HG03469 (cell line): ENCODE results near the gene ISOC1.

Experiments
- ATAC-seq: cut with Tn5 transposase; IDR thresholded peaks from one replicate; pipeline ENCODE4 v1.9.1; 2021; ENCODE audit warnings: mild to moderate bottlenecking, moderate library complexity, moderate number of reproducible peaks; ENCODE audit not compliant: unreplicated experiment

Gene ISOC1

DNA sequence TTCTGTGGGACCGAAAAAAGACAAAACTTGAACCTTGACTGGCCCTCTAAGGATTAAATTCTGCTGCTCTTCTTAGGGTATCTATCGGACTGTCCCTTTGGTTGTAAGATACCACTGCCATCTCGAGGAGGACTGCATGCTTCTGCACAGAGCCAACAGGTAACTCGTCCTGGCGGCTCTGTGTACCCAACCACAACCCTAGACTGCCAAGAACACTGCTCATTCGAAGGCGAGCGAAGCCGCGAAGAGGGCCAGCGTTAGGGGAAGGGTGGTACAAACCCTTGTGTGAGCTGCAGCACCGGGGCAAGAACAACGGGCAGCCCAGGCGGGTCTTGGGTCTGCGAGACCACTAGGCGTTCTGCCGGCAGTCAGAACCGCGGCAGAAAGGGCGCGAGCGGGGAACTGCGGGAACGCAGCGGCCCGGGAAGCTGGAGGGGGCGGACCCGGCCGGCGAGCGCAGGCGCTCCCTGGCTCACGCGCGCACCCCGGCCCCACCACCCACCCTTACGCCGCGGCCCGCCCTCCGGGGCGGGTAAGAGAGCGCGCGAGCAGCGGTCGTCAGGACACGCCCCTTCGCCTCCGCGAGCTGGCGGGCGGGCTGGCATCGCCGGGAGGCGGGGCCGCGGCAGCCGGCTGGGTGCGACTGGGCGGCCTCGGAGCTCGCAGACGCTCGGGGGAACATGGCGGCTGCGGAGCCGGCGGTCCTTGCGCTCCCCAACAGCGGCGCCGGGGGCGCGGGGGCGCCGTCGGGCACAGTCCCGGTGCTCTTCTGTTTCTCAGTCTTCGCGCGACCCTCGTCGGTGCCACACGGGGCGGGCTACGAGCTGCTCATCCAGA, at the start of gene ISOC1:
Gene ISOC1, plus strand, starts transcription at position 663 of the 837 bp plus-strand sequence. Its CDS starts 18 bp downstream, at position 681.
- peak; percentile 84 for ATAC-seq

DNA sequence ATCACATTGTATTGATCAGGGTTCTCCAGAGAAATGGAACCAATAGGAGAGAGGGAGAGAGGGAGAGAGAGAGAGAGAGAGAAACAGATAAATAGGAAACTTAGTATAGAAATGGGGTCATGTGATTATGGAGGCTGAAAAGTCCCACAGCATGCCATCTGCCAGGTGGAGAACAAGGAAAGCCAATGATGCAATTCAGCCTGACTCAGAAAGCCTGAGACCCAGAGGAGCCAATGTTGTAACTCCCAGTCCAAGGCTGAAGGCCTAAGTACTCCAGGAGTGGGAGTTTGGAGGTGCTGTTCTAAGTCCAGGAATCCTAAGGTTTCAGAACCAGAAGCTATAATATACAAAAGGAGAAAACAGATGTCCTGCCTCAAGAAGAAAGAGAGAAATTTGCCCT, 48.4 kb upstream of the ISOC1 start:
- ATAC-seq, result no peak

DNA sequence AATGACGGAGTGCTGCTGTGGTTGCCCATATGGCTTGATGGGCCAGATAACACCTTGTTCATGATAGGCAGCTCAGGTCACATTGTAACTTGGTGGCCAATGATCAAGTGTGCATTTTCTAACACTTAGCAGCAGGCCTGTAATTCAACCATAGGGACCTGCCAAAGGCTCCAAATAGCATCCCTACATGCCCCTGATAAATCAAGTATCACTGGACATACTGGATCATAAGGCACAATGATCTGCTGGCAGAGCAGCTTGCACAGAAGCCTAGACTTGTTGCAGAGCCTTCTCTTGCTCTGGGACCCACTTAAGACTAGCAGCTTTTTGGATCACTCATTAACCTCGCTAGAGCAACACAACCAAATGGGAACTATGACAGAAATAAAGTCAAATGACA, 46.0 kb upstream of the ISOC1 start:
- no peak for ATAC-seq

DNA sequence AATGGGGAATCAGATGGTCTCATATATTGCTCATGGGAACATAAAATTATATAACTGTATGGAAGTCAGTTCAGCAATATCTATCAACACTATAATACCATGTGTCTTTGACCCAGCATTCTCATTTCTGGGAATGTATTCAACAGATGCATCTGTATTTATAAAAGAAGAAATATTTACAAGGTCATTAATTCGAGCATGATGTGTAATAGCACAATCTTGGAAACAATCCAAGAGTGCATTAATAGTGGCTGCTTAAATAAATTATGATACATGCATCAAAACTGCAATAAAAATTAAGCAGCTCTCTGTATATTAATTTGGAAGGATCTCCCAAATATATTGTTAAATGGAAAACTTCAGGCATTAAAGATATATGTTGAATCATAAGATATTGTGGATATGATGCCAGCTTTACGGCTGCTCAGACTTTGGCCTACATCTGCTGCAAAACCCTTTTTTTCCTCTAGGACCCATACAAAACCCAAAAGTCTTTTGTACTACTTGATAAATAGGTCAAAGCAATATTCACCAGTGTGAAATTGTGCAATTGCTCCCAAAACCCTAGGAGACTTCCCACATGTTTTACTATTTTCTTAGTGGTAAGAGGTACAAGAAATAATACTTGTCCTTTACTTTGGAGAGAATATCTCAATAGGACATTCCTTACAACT, 45.3 kb upstream of the ISOC1 start:
- ATAC-seq, result no peak

DNA sequence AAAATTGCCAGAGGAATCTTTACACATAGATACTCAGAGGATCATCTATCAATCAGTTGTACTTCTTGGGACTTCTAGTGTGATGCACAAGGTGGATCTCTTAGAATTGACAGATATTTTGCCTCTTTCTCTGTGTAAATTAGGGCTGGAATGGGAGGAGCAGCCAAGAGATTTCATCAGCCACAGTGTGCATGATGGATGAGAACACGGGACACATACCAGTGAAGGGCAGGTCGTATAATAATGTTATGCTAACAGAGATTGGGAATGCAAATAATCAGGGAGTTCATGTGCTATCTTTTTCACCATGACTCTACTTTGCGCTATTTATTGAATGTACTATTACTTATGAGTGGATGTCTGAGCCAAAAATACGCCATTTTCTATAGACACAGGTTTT, 43.3 kb upstream of the ISOC1 start:
- ATAC-seq, result no peak

DNA sequence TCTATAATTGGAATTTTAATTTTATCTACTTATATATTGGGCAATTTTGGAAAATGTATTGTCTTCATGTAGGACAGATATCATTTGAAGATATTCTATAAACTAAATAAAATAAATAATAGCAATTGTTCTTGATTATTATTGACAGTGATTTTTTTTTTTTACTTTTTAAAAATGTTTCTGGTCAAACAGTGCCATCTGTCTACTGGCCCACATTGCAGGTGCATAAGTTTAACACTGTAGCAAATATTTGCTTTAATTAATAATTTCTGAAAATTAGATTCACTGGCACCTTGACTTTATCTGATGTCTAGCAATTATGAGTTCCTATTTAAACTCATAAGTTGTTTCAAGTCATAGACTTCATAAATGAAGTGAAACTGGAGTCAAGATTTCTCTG, 41.1 kb upstream of the ISOC1 start:
- ATAC-seq, result no peak

DNA sequence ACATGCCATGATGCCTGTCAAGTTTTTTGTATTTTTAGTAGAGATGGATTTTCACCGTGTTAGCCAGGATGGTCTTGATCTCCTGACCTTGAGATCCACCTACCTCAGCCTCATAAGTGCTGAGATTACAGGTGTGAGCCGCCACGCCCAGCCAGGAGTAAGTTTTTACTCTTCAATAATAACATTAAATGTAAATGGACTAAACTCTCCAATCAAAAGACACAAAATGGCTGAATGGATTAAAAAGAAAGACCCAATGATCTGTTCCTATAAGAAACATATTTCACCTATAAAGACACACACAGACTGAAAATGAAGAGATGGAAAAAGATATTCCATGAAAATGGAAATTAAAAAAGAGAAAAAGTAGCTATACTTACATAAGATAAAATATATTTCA, 37.2 kb upstream of the ISOC1 start:
- ATAC-seq, result no peak

DNA sequence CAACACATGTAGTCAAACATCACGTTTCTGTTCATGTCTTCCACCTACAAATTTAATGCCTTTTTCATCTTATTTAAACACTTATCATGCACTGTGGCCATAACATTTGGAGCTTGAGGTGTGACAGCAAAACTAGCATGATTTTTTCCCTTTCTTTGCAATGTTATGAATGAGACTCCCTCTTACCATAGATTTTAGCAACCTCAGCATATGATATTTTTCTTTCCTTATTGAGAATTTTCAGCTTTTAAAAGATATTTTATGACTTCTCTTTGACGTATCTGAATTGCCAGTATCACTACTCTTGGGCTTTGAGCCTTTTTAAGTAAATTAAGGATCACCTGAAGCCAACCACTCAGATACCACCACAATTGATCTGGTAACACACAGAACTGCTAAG, 32.7 kb upstream of the ISOC1 start:
- ATAC-seq, result no peak

DNA sequence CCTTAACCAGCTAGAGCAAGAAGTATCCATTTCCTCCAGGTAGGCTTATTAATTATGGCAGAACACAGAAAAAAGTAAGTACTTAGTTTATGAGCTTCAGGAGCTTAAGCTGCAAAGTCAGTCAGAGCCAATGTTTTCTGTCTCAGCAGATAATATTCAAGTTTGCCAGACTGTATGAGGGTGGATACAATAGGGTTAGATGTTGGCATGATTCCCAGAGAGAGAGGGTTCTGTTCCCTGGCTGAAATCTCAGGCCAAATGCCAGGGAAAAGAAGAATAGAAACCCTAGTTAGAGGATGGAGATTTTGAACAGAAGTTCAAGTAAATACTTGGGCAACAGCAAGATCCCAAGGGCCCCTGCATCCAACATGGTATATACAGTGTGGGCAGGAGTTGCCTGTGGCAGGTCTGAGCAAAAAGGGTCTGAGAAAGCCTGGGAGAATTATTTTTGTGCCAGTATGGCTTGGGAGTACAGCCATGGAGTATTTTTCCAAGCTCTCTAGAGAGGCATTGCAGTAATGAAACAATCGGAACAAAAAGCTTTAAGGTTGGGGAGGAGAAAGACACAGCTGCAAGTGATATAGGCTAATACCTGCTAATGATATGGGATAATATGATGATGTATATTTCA, 31.0 kb upstream of the ISOC1 start:
- no peak for ATAC-seq

DNA sequence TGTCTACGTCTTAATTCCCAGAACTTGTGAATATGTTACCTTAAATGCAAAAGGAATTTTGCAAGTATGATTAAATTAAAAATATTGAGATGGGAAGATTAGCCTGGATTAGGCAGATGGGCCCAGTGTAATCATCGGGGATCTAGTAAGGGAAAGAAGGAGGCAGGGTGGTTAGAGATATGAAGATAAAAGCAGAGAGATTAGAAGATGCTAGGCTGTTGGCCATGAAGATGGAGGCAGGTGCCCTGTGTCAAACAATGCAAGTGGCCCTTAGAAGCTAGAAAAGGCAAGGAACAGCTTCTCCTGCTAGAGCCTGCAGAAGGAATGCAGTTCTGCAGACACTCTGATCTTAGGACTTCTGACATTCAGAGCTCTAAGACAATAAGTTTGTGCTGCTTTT, 28.8 kb upstream of the ISOC1 start:
- no peak for ATAC-seq

DNA sequence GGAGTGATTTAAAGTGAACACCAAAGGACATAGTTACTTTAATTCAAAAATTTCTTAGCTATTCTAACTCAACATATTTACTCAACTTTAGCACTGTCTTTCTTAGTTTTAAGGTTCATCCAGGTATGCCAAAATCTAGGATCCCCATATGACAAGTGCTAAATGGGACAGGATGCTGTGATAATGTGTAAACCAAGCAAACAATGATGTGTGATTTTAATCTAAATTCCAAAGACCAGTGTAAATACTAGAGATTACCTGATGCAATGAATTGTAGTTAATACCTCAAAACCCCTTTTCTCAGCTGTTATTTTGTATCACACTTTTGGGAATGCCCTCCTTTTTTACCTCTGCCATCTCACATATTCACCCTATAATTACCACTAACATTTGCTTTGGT, 26.8 kb upstream of the ISOC1 start:
- ATAC-seq, result no peak

DNA sequence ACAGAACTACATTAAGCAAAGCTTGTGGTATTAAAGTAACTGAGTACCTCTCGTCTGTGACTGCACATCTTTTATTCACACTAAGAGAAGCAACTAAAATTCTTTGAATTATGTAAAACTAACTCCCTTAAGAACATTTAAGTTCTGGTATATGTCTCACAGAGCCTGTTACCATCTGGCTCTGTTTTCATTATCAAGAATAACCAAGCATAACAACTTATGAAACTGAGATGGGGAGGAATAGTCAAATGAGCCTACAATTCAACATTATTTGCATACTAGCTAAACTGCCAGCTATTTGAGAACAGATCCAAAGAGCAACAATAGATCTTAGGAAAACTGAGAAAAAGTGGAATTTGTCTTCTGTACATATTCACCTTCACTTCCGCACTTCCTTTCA, 25.3 kb upstream of the ISOC1 start:
- ATAC-seq, result no peak

DNA sequence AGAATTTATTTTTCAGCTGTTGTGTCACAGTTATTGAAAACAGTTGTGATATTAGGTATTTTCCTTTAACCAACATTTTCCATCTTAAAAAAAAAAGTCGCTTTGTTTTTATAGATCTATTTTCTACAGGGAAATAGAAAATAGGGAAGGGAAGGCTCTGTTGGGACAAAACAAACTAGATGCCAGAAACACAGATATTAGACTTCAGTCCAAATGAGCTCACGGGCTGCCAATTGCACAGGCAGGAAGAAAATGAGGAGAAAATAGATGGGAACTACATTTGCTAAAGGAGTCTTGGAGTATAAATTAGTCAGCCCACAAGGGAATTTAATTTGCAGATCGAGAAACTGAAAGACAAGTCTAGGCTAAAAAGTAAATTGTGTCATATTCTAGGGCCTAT, 21.4 kb upstream of the ISOC1 start:
- no peak for ATAC-seq

DNA sequence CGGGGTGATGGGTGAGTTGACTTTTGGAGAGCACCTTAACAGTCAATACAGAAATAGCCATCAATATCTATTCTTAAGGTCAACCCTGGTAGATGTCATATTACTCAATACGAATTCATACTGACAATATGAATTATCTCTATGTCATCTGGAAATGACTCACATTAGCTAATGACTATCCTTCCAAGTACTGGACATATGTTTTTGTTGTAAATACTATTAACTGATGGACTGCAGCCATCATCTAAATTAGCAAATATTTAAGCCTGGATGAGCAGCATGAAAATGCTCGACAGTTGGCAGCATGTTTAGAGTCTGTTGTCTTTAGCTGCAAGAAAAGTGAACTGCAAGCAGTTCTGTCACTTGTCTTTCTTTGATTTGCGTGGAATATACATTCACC, 19.6 kb upstream of the ISOC1 start:
- no peak for ATAC-seq

DNA sequence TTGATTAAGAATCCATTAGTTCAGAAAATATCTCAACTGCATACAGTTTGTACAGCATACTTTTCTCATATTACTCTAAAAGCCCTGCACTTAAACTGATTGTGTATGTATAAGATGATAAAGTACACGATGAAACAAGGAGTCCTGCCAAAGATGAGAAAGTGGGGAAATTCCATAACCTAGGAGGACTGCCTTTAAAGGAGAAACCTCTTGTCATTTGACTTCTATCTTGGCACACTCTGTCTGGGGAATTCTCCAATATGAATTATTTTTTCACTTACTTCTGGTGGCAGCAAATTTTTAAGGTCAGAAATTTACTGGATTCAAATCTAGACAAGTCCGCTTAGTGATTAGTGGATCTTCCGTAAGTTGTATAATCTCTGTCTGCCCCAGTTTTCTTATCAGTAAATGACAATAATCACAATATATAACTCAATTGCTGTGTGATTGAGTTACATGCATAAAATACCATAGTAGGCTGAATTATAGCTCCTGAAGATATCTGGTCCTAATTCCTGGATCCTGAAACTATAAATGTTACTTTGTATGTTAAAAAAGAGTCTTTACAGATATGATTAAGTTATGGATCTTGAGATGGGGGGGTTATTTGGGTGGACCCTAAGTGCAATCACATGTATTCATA, 17.0 kb upstream of the ISOC1 start:
- ATAC-seq, result no peak

DNA sequence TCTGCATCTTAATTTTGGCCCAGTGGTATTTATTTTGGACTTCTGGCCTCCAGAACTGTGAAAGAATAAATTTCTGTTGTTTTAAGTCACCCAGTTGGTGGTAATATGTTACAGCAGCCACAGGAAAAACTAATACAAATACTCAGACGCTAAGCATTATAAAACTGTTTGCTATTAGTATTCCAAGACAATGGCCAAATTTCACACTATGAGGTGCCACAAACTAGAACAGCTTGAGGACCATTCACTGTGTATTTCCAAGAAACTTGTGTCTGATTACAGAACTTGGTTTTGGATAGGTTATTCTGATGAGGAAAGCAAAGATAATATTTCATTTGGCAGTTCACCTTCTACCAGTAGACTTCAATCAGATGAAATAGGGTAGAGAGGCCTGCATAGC, 16.3 kb upstream of the ISOC1 start:
- no peak for ATAC-seq

DNA sequence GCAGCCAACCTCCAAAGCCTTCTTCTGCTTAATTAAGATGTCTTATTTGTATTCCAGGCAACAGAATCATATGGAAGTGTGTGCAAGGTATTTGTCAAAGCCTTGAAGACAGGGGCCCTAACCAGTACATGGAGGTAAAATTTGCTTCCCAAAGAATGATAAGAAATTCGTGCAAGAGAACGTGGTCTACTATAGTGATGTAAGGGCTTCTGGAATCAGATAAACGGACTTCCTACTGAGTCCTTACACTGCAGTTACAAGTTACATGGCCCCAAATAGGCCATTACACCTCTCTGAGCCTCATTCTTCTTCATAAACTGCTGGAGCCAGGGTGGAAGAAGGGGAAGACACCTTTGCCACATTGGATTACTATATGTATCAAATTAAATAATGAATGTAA, 15.9 kb upstream of the ISOC1 start:
- ATAC-seq, result no peak

DNA sequence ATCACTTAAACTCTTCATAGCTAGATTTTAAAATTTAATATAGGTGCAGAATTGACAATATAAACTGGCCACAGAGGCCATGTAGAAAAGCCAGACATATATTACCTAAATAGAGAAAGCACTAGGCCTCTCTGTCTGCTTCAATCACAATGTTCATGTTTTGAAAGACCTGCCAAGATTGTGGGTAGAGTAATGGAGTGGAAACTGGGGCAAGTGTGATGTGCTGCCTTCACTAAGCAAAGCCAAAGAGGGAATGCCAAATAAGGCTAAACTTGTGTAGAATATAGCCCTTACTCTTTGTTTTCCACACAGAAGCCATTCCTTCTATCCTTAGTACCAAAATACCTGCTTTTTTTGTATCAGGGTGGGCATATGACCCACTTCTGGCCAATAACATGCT, 15.1 kb upstream of the ISOC1 start:
- ATAC-seq, result no peak

DNA sequence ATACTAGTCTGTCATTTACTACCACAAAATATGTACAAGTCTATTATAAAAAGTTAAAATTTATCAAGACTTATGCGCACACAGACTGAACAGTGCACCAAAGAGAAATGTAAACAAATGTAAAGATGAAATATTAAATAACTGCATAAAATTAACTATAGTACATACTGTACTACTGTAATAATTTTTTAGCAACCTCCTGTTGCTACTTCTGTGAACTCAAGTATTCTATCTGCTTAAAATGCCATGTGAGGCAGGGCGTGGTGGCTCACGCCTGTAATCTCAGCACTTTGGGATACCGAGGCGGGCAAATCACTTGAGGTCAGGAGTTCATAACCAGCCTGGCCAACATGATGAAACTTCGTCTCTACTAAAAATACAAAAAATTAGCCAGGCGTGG, 13.8 kb upstream of the ISOC1 start:
- no peak for ATAC-seq

DNA sequence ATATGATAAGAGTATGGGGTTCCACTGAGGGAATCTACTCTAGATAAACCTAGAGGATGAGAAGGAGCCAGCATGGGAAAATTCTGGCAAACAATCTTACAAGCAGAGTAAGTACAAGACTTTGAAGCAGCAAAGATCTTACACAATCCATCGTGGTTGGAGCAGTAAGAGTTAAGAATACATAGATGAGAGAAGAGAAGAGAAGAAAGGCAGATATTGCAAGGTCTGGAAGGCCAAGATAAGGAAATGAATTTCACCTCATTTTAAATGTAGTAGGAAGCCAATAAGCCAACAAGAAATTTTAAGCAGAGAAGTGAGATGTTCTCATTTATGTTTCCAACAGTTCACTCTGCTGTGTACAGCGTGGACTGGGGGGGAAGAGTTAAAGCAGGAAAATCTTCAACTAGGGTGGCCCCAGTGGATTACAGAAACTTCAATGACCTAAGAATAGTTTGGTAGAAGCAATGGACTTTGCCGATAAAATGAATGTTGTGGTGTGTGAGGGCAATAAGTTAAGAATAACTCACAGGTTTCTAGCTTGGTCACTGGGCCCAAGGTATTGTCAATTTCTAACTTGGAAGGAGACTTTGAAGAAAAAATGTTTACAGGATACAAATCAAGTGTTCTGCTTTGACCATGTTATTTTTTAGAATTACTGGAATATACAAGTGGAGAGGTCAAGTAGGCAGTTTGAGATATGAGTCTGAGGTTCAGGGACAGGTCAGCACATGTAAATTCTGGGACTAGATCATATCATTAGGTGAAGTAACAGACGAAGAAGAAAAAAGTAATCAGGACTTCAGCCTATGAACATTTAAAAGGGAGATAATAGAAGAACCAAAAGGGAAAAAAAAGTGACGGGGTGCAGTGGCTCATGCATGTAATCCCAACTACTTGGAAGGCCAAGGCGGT, 12.1 kb upstream of the ISOC1 start:
- ATAC-seq, result no peak
